Spleen (tissue), 11 donors: ENCODE data around the gene RARRES2. TPM values are rescaled to one million over a fixed set of nuclear protein-coding genes. Genes with fewer than 3 reads are reported as not detected.

Experiments used
- DNase-seq: peaks from one replicate; pipeline ENCODE4 v3.0.0-alpha.2; 2020
- H3K27ac ChIP-seq, 8 donors: fragments of 200-600 bp; sonication (generic) in 7 of 8; 1 replicate in 4 of 8; 2 replicates in 4 of 8; pipeline versions ENCODE4 v1.5.0 to v1.8.0; 2016 to 2021; ENCODE audit warnings: inconsistent platforms in 4 of 8, mild to moderate bottlenecking in 4 of 8, moderate library complexity in 1 of 8
- H3K27me3 ChIP-seq, 7 donors: fragments of 200-600 bp; sonication (generic) in 6 of 7; replicated peaks in 1 of 7; 1 replicate in 4 of 7; 2 replicates in 3 of 7; pipeline versions ENCODE4 v1.5.0 to v1.8.0; 2016 to 2021; ENCODE audit warnings: inconsistent platforms in 3 of 7, mild to moderate bottlenecking in 1 of 7
- H3K36me3 ChIP-seq, 6 donors: fragments of 200-600 bp; sonication (generic) in 5 of 6; 1 replicate in 4 of 6; 2 replicates in 2 of 6; pipeline versions ENCODE4 v1.5.0 to v1.8.0; 2016 to 2021; ENCODE audit warnings: inconsistent platforms in 2 of 6
- H3K4me1 ChIP-seq, 6 donors: fragments of 200-600 bp; sonication (generic) in 5 of 6; 1 replicate in 3 of 6; 2 replicates in 3 of 6; pipeline versions ENCODE4 v1.5.0 to v1.8.0; 2016 to 2021; ENCODE audit warnings: inconsistent platforms in 3 of 6
- H3K4me3 ChIP-seq, 8 donors: fragments of 200-600 bp; sonication (generic) in 7 of 8; 1 replicate in 4 of 8; 2 replicates in 4 of 8; pipeline versions ENCODE4 v1.5.0 to v1.8.0; 2016 to 2021; ENCODE audit warnings: inconsistent platforms in 4 of 8, mild to moderate bottlenecking in 4 of 8, moderate library complexity in 2 of 8
- H3K9me3 ChIP-seq, 8 donors: fragments of 200-600 bp; sonication (generic) in 7 of 8; 1 replicate in 4 of 8; 2 replicates in 4 of 8; pipeline versions ENCODE4 v1.5.0 to v1.8.0; 2016 to 2021; ENCODE audit warnings: inconsistent platforms in 4 of 8
- POLR2A ChIP-seq, 3 donors: fragments of 450-650 bp; IDR thresholded peaks; one replicate each; pipeline ENCODE4 v1.5.1; 2017; ENCODE audit warnings: antibody characterized with exemption in 3 of 3, mild to moderate bottlenecking in 1 of 3
- POLR2AphosphoS5 ChIP-seq, 3 donors: sonication (generic); formaldehyde crosslinking; IDR thresholded peaks; one replicate each; pipeline ENCODE4 v1.5.1; 2017; ENCODE audit warnings: antibody characterized with exemption in 3 of 3
- WGBS, 5 donors: extraction: QIAGEN DNeasy Blood & Tissue Kit in 3 of 5; methylation state at CpG; one replicate each; pipeline versions ENCODE4 v1.1.5 to v1.1.7; 2013 to 2018; 5-methylcytosine and 5-hydroxymethylcytosine counted together
- intact Hi-C: fragments of 100-400 bp; cut with DNase I; formaldehyde crosslinking; loops from one replicate; pipeline ENCODE4 v1.15.0; 2023; ENCODE audit warnings: low total_unique reads
- polyA plus RNA-seq, 3 donors: library from polyadenylated mRNA; stranded (reverse); fragments of 200-250 nt; gene quantifications; one replicate each; pipeline ENCODE4 v1.2.1, GENCODE V29; 2013
- total RNA-seq, 7 donors: library from RNA; depleted of rRNA in 3 of 7; stranded (reverse); fragments of >200 nt in 3 of 7; fragmentation: NEBNext Ultra II Directional in 4 of 7; extraction: Animal tissue kit (Norgen Biotek cat#: 25700) in 4 of 7; gene quantifications; one replicate each; pipeline versions ENCODE4 v1.1.0 to v1.2.1, GENCODE V29; 2016 to 2021
- TF ChIP-seq, protein P1 (sequence below), 11 experiments: fragments of 200-600 bp in 7 of 11; fragments of 450-650 bp in 4 of 11; sonication (generic) in 4 of 11; IDR thresholded peaks in 8 of 11; conservative IDR thresholded peaks in 3 of 11; 1 replicate in 7 of 11; 2 replicates in 4 of 11; pipeline versions ENCODE4 v1.4.0 to v1.8.0; 2016 to 2021; ENCODE audit warnings: antibody characterized with exemption in 11 of 11, inconsistent platforms in 4 of 11, mild to moderate bottlenecking in 1 of 11
- donor health status: healthy with polysubstance abuse.
- donor health status: DM: no; HTN: no; CAD: no; lungs with moderate emphysema.
- donor health status: DM: no; HTN: no; CAD: no.
- donor health status: Bipolar disorder and iron deficiency.
- donor health status: healthy.
- donor health status: DM: no; HTN: no; CAD: no.
- donor health status: DM: yes; HTN: yes; CAD: no.

Gene RARRES2
- total and polyA plus RNA-seq, 10 donors: 39.7 to 292 (median 105) TPM

DNA sequence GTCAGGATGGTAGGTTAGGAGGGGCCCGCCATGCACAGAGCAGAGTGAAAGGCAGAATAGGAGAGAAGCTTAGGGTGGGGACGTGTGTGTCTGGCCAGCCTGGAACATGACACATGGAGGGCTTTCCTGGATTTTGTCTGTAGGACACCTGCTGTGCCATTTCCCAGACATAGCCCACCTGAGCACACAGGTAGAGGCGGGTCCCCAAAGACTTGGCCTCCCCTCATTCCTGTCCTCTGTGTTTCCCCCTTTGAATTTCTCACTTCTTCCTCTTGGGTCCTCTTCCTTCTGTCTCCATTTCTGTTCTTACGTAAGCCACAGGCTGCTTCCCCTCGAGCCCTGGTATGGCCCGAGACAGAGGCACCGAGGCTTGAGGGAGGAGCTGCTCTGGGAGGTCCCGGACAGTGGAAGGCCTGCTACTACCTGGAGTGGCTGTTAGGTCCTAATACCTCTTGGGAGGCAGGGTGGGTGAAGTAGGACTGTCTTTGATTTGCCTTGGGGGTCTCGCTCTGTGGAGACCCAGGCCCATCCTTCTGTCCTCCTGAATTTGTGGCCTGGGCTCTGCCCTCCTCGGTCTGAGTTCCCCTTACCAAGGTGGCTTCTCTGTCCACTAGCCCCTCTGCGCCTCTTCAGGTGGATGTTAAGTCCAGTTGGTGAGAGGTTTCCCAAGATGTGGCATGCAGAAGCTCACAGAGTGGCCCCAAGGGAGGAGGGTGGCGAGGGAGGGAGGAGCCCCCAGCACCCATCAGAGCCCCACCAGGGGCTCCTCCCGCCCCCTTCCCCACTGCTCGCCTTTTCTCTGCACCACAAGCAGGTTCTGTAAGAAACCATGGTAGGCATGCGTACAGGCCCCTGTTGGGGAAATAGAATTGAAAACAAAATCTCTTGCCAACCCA, 43.2 kb upstream of the RARRES2 start:
- no peak overlapping the region for H3K4me3 ChIP-seq
- peaks cover 0 to 16% (median 0%) of the 10 kb centered on the region in 6 donors for H3K36me3 ChIP-seq
- DNase-seq: no peak
- TF ChIP-seq POLR2A (IDR thresholded peaks at IDR 0.05) (no peak), POLR2AphosphoS5 (IDR thresholded peaks at IDR 0.05) (no peak)
- TF ChIP-seq, protein P1, sequence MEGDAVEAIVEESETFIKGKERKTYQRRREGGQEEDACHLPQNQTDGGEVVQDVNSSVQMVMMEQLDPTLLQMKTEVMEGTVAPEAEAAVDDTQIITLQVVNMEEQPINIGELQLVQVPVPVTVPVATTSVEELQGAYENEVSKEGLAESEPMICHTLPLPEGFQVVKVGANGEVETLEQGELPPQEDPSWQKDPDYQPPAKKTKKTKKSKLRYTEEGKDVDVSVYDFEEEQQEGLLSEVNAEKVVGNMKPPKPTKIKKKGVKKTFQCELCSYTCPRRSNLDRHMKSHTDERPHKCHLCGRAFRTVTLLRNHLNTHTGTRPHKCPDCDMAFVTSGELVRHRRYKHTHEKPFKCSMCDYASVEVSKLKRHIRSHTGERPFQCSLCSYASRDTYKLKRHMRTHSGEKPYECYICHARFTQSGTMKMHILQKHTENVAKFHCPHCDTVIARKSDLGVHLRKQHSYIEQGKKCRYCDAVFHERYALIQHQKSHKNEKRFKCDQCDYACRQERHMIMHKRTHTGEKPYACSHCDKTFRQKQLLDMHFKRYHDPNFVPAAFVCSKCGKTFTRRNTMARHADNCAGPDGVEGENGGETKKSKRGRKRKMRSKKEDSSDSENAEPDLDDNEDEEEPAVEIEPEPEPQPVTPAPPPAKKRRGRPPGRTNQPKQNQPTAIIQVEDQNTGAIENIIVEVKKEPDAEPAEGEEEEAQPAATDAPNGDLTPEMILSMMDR (IDR thresholded peaks at IDR 0.05 in 8 of 11, conservative IDR thresholded peaks at IDR 0.05 in 3 of 11): no peak
- intact Hi-C loops: no loop called here
- WGBS, 5 donors: 67 to 81% (median 74%) methylated on average over 15 of the region's 15 CpGs
- no peaks in the 10 kb centered on the region for H3K27me3 ChIP-seq
- H3K4me1 ChIP-seq: peaks cover 6 to 65% (median 29%) of the 10 kb centered on the region in 6 donors
- H3K9me3 ChIP-seq: no peaks in the 10 kb centered on the region
- H3K27ac ChIP-seq: peak overlapping the region in 4 of 8 donors; percentile 9 to 54 (median 26)

DNA sequence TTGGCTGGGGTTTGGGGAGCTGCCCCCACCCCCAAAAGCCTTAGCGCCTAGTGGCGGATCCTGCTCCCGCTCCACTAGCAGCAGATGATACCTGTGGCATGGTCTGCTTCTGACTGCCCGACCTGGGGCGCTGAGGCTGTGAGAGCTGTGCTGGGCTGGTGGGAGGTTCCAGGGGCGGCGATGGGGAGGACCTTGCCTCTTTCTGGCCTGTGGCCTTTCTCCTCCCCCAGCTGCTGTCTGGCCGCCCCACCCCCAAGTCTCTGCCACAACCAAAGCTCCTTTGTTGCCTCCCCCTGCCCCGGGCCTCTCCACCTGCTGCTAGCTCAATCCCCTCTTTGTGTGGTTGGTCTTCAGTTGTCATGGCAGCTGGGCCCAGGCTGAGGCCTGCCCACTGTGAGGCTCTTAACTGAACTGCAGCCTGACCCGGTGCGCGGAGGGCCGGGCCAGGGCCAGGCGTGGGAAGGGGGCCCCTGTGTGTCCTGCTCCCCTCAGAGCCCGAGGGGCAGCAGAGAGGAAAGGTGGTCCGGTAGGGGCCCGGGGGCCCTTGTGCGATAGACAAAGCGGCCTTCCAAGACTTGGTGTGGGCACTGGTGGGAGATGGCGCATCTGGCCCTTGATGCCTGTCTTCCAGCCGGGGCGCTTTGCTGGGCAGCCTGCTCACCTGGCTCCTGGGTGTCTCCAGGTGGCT, 42.4 kb upstream of the RARRES2 start:
- Histone ChIP-seq H3K9me3 (no peaks in the 10 kb centered on the region), H3K4me1 (peaks cover 6 to 61% (median 33%) of the 10 kb centered on the region in 6 donors), H3K36me3 (peaks cover 0 to 10% (median 0%) of the 10 kb centered on the region in 6 donors), H3K27me3 (no peaks in the 10 kb centered on the region), H3K27ac (peak overlapping the region in 3 of 8 donors; percentile 24 to 54 (median 28)), H3K4me3 (no peak overlapping the region)
- no peak for DNase-seq
- 84 to 94% (median 87%) methylated on average over 17 to 22 of the region's 22 CpGs for WGBS, 5 donors
- intact Hi-C loops: no loop called here
- TF ChIP-seq POLR2A (IDR thresholded peaks at IDR 0.05) (no peak), POLR2AphosphoS5 (IDR thresholded peaks at IDR 0.05) (no peak)
- TF ChIP-seq, protein P1 (IDR thresholded peaks at IDR 0.05 in 8 of 11, conservative IDR thresholded peaks at IDR 0.05 in 3 of 11): no peak

DNA sequence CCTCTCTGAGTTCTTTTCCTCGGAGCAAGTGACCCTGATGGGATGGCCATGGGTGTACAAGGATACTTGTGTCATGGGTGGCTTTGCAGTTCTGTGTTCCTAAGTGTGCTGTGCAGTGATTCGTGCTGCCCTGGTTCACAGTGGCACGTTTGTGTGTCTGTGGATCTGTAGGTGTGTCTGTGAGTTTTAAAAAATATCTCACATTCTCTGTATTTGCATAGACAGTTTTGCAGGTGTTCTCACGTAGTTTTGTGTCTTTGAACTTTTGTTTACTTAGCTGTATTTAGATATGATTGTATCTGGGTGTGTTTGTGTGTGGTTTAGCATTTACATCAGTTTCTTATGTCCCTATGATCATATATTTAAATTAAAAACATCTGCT, 41.4 kb upstream of the RARRES2 start:
- H3K27ac ChIP-seq: peak overlapping the region in 1 of 8 donors; percentile 38
- H3K4me1 ChIP-seq: peaks cover 11 to 65% (median 42%) of the 10 kb centered on the region in 6 donors
- H3K4me3 ChIP-seq: no peak overlapping the region
- 70 to 85% (median 76%) methylated on average over 4 of the region's 4 CpGs for WGBS, 5 donors
- no peaks in the 10 kb centered on the region for H3K27me3 ChIP-seq
- DNase-seq: no peak
- peaks cover 0 to 10% (median 0%) of the 10 kb centered on the region in 6 donors for H3K36me3 ChIP-seq
- intact Hi-C loops: no loop called here
- no peaks in the 10 kb centered on the region for H3K9me3 ChIP-seq
- TF ChIP-seq, protein P1 (IDR thresholded peaks at IDR 0.05 in 8 of 11, conservative IDR thresholded peaks at IDR 0.05 in 3 of 11): no peak
- TF ChIP-seq POLR2A (IDR thresholded peaks at IDR 0.05): no peak
- TF ChIP-seq POLR2AphosphoS5 (IDR thresholded peaks at IDR 0.05): no peak
